GM20000 (cell line): Measurements from ENCODE around the gene ZCCHC8.
"Not testable (repeated sequence)": the region's sequence is repeated elsewhere in the genome, so short reads cannot be mapped to it uniquely, and the experiment has no call there.

Source experiments
- DNase-seq: peaks from one replicate; pipeline ENCODE4 v3.0.0; 2012; ENCODE audit warnings: low spot score
- TF ChIP-seq, protein P1 (sequence below): IDR thresholded peaks from 2 replicates; pipeline ENCODE4 v1.5.1; 2012; ENCODE audit warnings: mild to moderate bottlenecking, control low read depth; ENCODE audit errors: extremely low read depth, missing control alignments

Gene ZCCHC8

DNA sequence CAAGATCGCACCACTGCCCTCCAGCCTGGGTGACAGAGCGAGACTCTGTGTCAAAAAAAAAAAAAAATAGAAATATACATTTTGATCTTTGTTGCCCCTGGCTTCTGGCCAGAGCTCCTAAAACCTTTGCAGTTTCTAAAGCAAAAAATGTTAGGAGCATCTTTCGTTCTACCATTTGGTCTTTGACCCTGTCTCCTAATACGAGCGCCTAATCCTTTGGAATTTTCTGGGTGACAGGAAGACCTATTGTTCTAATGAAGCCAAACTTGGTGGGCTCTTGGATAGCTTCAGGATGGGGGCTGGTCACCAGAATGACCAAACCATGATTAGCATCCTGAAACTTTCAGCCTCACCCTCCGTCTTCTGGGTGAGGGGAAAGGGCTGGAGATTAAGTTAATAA lies 46.0 kb downstream of the ZCCHC8 start:
- DNase-seq, result no peak
- TF ChIP-seq, protein P1, sequence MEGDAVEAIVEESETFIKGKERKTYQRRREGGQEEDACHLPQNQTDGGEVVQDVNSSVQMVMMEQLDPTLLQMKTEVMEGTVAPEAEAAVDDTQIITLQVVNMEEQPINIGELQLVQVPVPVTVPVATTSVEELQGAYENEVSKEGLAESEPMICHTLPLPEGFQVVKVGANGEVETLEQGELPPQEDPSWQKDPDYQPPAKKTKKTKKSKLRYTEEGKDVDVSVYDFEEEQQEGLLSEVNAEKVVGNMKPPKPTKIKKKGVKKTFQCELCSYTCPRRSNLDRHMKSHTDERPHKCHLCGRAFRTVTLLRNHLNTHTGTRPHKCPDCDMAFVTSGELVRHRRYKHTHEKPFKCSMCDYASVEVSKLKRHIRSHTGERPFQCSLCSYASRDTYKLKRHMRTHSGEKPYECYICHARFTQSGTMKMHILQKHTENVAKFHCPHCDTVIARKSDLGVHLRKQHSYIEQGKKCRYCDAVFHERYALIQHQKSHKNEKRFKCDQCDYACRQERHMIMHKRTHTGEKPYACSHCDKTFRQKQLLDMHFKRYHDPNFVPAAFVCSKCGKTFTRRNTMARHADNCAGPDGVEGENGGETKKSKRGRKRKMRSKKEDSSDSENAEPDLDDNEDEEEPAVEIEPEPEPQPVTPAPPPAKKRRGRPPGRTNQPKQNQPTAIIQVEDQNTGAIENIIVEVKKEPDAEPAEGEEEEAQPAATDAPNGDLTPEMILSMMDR, result no peak

DNA sequence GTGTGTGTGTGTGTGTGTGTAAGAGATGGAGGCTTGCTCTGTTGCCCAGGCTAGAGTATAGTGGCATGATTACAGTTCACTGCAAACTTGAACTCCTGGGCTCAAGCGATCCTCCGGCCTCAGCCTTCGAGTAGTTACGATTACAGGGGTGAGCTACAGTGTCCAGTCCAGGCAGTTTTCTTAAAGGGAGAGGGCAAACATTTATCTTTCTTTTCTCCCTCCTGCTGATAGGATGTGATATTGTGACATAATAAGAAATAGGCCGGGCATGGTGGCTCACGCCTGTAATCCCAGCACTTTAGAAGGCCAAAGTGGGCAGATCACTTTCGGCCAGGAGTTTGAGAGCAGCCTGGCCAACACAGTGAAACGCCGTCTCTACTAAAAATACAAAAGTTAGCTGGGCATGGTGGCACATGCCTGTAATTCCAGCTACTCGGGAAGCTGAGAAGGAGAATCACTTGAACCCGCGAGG lies 46.4 kb downstream of the ZCCHC8 start:
- TF ChIP-seq, protein P1, result no peak
- no peak for DNase-seq

DNA sequence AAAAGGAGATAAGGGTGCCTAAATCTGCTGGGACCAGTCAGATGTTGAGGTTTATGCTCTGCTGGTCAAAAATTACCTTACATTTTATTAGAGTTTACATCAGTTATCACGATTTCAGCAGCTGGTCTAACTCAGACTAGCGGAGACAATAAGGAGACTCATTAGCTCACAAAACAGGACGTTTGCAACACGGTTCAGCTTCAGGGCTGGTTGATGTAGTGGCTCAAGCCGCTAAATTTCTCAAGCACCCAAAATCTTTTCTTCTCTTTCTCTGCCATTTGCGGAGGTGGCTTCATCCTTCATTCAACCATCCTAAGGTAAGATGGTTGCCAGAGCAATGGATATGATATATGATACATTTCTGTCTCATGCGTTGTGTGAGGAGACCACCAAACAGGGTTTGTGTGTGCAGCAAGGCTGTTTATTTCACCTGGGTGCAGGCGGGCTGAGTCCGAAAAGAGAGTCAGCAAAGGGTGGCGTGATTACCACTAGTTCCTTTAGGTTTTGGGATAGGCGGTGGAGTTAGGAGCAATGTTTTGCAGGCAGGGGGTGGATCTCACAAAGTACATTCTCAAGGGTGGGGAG lies 47.9 kb downstream of the ZCCHC8 start:
- TF ChIP-seq, protein P1, result no peak
- DNase-seq, result no peak

DNA sequence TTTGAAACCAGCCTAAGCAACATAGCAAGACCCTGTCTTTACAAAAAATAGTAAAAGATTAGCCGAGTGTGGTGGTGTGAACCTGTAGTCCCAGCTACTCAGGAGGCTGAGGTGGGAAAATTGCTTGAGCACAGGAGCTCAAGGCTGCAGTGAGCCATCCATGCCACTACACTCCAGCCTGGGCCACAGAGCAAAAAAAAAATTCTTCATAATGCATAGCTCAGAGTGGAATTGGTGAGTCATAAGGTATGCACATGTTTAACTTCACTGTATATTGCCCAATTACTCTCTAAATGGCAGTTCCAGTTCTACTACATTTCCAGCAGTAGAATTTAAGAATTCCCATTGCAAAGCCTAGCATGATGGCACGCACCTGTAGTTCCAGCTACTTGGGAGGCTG lies 51.4 kb downstream of the ZCCHC8 start:
- no peak for DNase-seq
- TF ChIP-seq, protein P1, result no peak

DNA sequence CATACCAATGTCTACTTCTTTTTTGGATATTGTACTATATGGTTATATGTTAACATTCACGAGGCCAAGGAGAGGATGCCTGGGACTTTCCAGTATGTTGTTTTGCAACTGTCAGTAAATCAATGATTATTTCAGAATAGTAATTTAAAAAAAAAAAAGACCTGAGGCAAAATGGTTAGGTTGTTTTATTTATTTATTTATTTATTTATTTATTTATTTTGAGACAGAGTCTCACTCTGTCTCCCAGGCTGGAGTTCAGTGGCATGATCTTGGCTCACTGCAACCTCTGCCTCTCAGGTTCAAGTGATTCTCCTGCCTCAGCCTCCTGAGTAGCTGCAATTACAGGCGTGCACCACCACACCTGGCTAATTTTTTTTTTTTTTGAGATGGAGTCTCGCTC lies 52.9 kb downstream of the ZCCHC8 start:
- DNase-seq, result not testable (repeated sequence)

DNA sequence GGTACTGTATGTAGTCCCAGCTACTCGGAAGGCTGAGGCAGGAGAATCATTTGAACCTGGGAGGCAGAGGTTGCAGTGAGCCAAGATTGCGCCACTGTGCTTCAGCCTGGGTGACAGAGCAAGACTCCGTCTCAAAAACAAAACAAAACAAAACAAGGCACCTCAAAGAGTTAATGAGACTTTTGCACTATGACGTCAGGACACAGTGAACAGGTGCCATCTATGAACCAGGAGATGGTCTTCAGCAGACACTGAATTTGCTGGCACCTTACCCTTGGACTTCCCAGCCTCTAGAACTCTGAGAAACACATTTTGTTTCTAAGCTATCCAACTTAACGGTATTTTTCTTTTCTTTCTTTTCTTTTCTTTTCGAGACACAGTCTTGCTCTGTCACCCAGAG lies 54.3 kb downstream of the ZCCHC8 start:
- not testable (repeated sequence) for DNase-seq

DNA sequence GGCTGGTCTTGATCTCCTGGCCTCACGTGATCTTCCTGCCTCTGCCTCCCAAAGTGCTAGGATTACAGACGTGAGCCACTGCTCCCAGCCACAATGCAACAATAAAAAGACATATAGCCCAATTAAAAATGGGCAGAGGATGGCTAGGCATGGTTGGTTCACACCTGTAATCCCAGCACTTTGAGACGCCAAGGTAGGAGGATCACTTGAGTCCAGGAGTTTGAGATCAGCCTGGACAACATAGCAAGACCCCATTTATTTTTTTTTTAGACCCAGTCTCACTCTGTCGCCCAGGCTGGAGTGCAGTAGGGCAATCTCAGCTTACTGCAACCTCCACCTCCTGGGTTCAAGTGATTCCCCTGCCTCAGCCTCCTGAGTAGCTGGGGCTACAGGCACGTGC lies 56.7 kb downstream of the ZCCHC8 start:
- DNase-seq, result not testable (repeated sequence)

DNA sequence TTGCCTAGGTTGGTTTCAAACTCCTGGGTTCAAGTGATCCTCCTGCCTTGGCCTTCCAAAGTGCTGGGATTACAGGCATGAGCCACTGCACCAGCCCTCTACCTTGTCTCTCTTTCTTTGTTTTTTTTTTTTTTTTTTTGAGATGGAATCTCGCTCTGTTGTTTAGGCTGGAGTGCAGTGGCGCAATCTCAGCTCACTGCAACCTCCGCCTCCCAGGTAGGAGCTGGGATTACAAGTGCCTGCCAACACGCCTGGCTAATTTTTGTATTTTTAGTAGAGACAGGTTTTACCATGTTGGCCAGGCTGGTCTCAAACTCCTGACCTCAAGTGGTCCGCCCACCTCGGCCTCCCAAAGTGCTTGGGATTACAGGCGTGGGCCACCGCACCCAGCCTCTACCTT lies 61.9 kb downstream of the ZCCHC8 start:
- DNase-seq, result not testable (repeated sequence)

DNA sequence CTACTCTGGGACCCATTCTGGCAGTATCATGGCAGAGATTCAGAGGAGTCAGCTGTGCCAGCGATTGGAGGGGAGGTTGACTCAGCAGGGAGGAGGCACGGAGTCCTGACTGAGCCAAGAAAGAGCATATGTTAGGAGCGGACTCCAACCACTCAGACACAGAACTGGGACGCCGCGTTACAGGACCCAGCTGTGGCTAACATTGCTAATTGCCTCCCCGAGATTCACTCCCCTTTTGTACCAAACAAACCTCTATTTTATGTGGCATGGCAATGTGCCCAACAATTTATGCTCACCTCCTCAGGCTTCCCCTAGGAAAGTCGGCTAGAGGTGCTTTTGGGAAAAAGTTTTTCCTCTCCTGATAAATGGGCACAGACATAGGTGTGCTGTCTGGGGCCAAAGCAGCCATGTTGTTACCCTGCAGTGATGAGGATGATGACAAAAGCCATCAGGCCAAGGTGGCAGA lies 63.0 kb downstream of the ZCCHC8 start:
- no peak for DNase-seq
- TF ChIP-seq, protein P1, result no peak

DNA sequence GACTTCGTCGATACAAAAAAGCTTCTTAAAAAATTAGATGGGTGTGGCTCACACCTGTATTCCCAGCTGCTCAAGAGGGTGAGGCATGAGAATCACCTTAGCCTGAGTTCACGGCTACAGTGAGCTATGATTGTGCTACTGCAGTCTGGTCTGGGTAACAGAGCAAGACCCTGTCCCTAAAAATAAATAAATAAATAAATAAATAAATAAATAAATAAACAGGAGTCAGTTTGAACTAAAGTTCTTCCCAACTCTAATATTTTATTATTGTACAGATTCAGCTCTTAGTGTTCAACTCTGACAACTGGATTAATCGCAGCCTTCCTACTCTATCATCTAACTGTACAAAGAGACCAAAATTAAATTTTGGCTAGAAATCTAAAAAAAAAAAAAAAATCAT lies 65.5 kb downstream of the ZCCHC8 start:
- TF ChIP-seq, protein P1, result no peak

DNA sequence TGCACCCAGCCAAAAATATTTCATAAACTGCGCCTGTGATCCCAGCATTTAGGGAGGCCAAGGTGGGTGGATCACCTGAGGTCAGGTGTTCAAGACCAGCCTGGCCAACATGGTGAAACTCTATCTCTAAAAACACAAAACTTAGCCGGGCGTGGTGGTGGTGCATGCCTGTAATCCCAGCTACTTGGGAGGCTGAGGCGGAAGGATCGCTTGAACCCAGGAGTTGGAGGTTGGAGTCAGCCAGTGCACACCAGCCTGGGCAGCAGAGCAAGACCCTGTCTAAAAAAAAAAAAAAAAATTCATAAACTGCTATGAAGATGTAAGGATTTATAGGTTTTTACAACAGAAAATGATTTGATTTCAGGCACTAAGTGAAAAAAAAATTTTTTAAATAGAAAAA lies 71.7 kb downstream of the ZCCHC8 start:
- not testable (repeated sequence) for DNase-seq

More for the DNA sequence above, 65.5 kb downstream of the ZCCHC8 start:
- DNase-seq, result no peak
